CD4-positive, alpha-beta T cell treated with Interleukin-4 for 1 hour (primary cell): Measurements from ENCODE around the gene HPS5.
A peak's percentile ranks its signal among the peaks of the same experiment; 100 is the strongest.

ENCODE experiments used
- DNase-seq, 2 donors: peaks; one replicate each; pipeline ENCODE4 v3.0.0-alpha.2; 2020 to 2022

Gene HPS5

GRCh38 chr11:18320617-18321016, 1.3 kb downstream of the HPS5 start:
- no peak for DNase-seq

GRCh38 chr11:18319914-18320313, 2.0 kb downstream of the HPS5 start:
- DNase-seq, result no peak

DNA sequence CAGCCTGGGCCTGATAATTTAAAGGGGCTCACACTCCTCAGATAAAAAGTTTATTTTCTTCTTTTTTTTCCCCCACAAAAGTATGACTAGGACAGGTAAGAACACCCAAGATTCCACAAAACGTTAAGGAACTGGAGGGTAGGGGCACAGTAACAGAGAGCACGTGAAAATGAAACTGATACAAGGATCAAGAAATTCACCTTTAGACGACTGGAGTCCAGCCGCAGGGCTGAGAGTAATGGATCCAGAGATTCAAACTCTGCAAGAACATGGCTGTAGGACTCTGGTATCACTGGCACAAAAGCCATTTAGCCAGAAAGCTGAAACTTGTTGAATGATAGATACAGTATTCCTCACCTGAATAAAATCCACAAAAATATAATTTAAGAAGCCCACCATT, 4.4 kb downstream of the HPS5 start:
- no peak for DNase-seq

DNA sequence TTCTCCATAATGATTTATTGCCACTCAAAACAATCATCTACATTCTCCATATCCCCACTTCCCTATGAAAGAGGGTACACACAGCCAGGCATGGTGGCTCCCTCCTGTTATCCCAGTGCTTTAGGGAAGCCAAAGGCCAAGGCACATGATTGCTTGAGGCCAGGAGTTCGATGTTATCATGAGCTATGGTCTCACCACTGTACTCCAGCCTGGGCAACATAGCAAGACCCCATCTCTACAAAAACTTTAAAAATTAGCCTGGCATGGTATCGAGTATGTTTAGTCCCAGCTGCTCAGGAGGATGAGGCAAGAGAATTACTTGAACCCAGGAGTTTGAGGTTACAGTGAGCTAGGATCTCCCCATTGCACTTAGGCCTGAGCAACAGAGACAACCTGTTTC, 6.0 kb downstream of the HPS5 start:
- DNase-seq, result no peak

GRCh38 chr11:18314784-18315523, 7.0 kb downstream of the HPS5 start:
- DNase-seq, result no peak

GRCh38 chr11:18313965-18314763, 7.8 kb downstream of the HPS5 start:
- DNase-seq, result no peak

DNA sequence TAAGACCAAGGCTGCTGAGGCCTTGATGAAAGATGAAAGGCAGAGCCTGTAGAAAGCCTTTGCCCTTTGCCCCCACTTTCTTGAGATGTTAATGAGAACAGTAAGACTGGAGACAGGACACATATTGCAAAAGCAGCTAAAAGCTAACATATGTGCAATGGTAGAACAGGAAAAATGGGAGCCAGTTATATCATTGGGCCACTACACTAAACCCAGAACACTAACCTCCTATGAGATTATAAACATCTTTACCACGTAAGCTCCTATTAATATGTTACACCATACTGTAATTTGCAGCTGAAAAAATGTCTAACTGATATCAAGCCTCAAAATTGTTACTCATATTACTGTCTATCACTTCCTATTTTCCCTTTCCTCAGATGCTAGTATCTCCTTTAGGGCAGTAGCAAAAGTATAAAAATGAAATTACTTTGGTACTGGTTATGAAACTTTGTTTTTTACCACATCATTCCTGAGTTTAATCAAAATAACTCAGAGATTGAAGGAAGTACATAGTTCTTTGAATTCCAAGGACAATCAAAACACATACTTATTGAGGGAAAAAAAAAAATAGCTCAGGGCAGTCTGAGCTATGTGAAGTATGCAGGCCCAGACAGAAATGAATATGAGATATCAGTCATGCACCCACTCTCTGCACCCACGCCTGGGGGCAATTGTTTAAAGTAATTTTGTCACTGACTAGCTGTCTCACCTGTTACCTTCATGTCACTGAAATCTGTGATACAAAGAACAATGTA, 9.1 kb downstream of the HPS5 start:
- no peak for DNase-seq

DNA sequence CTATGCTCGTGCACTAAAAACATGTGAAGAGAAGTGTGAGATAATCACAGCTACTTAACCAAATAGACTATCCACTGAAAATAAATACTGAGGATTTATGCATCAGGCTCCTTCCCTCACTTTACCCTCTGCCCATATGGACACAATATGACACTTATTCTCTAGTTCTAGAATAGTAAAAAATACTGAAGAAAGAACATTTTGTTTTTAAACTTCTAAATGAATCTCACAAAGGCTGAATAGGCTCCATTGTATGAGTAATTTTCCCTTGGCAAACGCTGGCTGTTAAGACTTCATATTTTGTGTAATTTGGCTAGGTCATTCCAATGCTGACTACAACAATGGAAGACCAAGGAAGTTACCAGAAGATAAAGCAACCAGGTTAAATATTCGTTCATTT, 9.9 kb downstream of the HPS5 start:
- DNase-seq, result no peak

DNA sequence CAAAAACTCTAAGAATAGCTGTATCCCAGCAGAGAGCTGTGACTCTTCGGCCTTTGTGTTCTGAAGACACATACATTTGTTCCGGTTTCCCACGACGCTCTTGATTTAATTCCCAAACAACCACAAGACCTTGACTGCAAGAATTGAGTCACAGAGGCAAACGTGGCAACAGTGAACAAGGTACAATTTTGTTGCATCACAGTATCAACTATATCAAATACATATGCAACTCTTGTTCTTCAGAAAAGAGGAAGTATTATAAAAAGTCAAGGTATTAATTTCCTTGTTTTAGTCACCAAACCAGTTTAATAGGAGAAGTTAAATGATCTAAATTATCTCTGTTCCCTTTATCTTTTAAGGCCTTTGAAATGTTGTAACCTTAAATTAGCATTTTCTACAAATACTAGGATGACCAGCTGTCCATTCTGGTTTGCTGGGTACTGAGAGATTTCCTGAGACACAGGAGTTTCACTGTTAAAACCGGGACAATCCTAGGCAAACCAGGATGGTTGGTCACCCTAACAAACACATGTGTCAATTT, 11.1 kb downstream of the HPS5 start:
- DNase-seq, result peak in 1 of 2 donors; percentile 13

- no peak for DNase-seq
These were observed 12.2 kb downstream of the HPS5 start for GRCh38 chr11:18309691-18310090.

GRCh38 chr11:18308242-18308641, 13.7 kb downstream of the HPS5 start:
- no peak for DNase-seq

DNA sequence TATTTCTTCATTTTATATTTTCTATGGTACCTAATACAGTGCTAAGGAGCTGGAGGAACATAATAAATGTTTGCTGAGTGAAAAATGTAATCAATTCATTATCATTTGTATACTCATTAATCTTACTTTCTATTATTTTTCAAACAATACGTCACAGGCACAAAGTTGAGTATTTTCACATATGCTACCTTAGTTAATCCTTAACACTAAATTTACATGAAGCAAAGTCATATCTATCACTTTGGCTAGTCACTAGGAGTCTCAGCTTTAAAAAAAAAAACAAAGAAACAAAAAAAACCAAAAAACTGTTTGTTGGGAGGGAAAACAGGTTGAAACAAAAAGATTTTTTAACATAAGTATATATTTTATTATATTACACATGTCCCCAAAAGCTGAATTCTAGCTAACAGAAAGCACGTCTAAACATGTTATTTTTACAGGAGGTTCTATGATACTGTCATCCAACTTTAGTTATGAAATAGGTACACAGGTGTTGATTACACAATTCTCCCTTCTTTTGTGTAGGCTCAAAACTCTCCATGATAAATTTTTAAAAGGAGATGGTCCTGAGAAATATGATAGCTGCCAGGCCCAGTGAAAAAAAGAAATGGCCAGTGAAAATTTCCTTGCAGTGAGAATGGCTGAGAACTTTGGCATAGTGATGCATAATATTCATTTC, 14.3 kb downstream of the HPS5 start:
- no peak for DNase-seq

DNA sequence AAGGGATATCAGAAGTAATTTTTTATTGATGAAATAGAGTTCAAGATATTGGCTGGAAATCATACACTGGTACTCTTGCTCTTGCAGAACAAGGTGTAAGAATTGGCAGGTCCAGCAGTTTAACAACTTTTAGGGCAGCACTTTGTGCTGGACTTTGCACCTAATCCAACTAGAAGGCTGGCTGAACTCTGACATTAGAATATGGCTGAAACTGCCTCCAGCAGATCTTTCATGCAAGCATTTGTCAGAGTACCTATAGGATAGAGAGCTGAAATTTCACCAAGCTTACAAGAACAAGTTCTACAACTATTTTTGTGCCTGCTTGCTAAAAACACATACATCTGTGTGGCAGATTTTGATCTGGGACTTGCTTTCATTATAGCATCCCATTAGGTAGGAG, 17.2 kb downstream of the HPS5 start:
- DNase-seq, result no peak

- DNase-seq, result no peak
These were observed 22.2 kb downstream of the HPS5 start for GRCh38 chr11:18299721-18300120.

- DNase-seq, result no peak
These were observed 26.6 kb downstream of the HPS5 start for GRCh38 chr11:18295316-18295715.

DNA sequence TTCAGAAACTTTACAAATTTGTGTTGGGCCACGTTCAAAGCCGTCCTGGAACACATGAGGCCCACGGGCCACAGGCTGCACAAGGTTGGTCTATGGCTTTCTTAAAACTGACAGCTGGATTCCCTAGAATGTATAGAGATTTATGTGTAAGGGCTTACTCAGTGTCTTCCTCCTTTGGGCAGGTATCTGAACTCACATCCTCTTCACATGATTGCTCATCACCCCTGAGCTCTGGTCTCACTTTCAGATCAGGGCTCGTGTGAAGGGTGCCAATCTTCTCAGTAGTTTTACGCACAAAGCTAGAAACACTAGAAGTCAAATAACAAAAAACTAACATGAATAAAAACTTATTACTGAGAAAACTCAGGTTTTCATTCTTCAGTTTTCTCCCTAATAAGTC, 27.1 kb downstream of the HPS5 start:
- DNase-seq, result no peak

DNA sequence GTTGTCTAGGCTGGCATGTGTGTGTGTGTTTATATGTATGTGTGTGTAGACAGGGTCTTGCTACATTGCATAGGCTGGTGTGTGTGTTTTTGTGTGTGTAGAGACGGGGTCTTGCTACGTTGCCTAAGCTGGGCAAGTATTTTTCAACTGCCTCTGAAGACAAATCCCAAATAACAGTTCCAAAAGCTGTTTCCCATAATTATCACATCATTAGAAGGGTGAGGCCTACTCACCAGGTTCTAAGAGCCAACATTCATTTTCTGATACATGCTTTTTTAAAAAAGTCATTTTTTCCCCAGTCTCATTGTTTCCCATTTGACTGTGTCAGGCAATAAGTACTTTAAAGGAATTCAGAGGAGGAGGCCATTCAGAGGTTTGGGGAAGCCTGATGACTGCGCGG, 33.0 kb downstream of the HPS5 start:
- no peak for DNase-seq

DNA sequence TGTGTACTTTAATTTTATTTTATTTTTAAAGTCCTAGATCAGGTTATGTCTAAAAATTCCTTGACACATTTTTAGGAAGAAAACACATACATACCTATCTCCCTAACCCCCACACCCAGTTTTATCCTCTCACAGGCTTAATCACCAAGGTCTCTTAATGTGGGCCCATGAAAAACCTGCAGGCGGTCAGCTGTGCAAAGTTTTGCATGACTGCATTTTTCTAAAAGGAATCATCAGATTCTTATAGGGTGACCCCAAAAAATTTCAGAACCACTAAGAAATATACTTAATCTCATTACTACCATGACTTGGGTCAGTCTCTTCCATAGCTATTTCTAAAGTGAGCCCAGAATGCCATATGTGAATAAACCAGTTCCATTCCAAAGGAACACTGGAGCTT, 36.1 kb downstream of the HPS5 start:
- DNase-seq, result no peak

DNA sequence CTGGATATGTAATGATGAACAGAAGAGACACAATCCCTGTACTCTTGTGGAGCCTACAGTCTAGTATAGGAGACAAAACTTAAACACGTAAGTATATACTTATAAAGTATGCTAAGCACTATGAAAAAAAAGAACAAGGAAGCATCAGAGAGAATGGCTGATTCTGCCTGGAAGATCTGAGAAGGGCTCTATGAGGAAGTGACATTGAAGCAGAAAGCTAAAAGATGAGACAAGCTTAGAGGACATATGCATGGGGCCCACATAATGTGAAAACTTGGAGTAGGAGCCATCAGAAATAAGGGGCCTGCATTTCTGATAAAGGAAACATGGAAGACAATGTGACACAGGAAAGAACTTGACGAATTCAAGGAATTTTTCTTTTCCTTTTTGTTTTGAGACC, 39.3 kb downstream of the HPS5 start:
- no peak for DNase-seq

- peak in 1 of 2 donors; percentile 19 for DNase-seq
These were observed 41.4 kb downstream of the HPS5 start for GRCh38 chr11:18280438-18281045.

GRCh38 chr11:18277565-18278271, 44.2 kb downstream of the HPS5 start:
- peak in 1 of 2 donors; percentile 51 for DNase-seq

DNA sequence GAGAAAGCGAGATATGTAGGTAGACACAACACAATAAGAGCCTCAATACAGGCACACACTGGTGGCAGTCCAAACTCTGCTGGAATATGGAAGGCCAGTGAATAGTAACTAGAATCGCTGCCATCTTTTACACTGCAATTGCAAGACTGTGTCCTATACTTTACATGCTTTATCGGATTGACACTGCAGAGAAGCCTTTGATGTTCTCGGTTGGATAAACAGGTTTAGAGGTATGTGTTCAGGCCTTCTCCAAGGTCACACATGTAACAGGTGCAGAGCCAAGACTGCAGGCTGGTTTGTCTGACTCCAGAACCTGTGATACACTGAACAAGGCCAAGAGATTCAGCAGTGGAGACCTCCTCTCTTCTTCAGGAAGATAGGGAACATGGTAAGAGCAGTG, 50.7 kb downstream of the HPS5 start:
- no peak for DNase-seq
